SHP77 (cell line): Measurements from ENCODE around the gene ZNF100.
"Not testable (repeated sequence)": the region's sequence is repeated elsewhere in the genome, so short reads cannot be mapped to it uniquely, and the experiment has no call there.

Experiments
- DNase-seq, 2 experiments: peaks; one replicate each; lab custom pipeline; 2025; lab: John Stamatoyannopoulos, UW

ZNF100 gene

GRCh38 chr19:21767065-21767800 lies at the start of gene ZNF100:
Gene ZNF100 (minus strand): TSS chr19:21767579. CDS start chr19:21767429, 150 bp downstream.
- DNase-seq, result peak; percentile 84 to 91

GRCh38 chr19:21812448-21812847 lies 45.1 kb upstream of the ZNF100 start:
- DNase-seq, result no peak

DNA sequence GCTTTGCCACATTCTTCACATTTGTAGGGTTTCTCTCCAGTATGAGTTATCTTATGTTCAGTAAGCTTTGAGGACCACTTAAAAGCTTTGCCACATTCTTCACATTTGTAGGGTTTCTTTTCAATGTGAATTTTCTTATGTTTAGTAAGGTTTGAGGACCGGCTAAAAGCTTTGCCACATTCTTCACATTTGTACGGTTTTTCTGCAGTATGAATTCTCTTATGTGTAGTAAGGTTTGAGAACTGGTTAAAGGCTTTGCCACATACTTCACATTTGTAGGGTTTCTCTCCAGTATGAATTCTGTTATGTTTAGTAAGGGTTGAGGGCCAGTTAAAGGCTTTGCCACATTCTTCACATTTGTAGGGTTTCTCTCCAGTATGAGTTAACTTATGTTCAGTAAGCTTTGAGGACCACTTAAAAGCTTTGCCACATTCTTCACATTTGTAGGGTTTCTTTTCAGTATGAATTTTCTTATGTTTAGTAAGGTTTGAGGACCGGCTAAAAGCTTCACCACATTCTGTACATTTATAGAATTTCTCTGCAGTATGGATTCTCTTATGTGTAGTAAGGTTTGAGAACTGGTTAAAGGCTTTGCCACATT lies 41.1 kb upstream of the ZNF100 start:
- DNase-seq, result not testable (repeated sequence)

DNA sequence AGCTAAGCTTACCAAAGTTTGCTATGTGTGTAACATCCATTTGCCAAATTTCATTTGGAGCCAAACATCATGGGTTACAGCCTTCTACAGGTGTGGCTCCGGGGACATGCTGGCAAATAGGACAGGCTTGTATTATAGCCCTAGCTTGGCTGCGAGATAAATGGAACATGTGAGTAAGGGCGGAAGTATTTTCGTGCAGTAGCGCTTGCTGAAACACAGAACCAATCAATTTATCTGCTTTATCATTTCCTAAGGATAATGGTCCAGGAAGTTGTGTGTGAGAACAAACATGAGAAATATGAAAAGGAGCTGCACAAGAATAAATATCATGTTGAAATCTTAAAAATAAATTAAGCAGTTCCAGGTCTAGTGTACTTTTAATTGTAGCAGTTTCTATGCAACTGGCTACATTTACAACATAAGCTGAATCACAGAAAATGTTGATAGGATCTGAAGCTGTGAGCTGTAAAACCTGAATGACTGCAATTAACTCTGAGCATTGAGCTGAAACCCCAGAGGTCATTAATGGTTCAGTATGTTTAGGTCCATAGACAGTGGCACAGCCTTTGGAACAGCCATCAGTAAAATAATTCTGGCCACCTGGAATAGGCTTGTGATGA lies 22.2 kb upstream of the ZNF100 start:
- DNase-seq, result no peak

- DNase-seq, result no peak
These were observed 19.6 kb upstream of the ZNF100 start for GRCh38 chr19:21786936-21787335.

DNA sequence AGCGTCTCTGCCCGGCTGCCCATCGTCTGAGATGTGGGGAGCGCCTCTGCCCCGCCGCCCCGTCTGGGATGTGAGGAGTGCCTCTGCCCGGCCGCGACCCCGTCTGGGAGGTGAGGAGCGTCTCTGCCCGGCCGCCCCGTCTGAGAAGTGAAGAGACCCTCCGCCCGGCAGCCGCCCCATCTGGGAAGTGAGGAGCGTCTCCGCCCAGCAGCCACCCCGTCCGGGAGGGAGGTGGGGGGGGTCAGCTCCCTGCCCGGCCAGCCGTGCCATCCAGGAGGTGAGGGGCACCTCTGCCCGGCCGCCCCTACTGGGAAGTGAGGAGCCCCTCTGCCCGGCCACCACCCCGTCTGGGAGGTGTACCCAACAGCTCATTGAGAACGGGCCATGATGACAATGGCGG lies 8.4 kb upstream of the ZNF100 start:
- DNase-seq, result not testable (repeated sequence)

- DNase-seq, result not testable (repeated sequence)
These were observed 694 bp downstream of the ZNF100 start for GRCh38 chr19:21766705-21767064.

DNA sequence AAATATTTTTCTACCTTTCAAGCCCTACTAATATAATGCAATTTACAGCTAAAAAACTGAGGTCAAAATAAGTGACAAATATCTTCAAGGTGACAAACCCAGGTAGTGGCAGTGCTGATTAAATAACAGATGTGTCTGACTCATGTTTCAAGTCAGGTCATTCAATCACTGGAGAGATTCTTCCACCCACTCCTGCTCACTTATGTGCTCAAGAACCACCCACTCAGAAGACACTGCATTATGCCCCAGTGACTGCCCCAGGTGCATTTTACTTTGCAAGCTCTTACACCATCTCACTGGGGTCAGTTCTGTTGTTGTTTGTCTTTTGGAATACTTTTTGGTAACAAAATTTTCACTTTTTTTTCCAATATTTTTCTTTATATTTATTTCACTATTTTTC lies 2.2 kb downstream of the ZNF100 start:
- no peak for DNase-seq

GRCh38 chr19:21761547-21761946 lies 5.8 kb downstream of the ZNF100 start:
- DNase-seq, result not testable (repeated sequence)

GRCh38 chr19:21758296-21758695 lies 9.1 kb downstream of the ZNF100 start:
- DNase-seq, result no peak

DNA sequence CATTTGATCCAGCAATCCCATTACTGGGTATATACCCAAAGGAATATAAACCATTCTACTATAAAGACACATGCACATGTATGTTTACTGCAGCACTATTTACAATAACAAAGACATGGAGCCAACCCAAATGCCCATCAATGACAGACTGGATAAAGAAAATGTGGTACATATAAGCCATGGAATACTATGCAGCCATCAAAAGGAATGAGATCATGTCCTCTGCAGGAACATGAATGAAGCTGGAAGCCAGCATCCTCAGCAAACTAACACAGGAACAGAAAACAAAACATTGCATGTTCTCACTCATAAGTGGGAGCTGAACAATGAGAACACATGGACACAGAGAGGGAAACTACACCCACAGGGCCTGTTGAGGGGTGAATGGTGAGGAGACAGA lies 11.8 kb downstream of the ZNF100 start:
- not testable (repeated sequence) for DNase-seq

DNA sequence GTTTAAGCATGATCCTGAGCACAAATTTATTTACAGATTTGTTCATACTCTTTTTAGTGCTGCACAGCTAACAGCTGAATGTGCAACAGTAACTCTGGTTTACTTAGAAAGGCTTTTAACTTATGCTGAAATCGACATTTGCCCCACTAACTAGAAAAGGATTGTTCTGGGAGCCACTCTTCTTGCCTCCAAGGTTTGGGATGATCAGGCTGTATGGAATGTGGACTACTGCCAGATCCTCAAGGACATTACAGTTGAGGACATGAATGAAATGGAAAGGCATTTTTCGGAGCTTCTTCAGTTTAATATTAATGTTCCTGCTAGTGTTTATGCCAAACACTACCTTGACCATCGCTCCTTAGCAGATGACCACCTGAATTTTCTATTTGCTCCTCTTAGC lies 16.0 kb downstream of the ZNF100 start:
- no peak for DNase-seq

GRCh38 chr19:21750586-21751128 lies 16.7 kb downstream of the ZNF100 start:
- no peak for DNase-seq

GRCh38 chr19:21749090-21749489 lies 18.3 kb downstream of the ZNF100 start:
- DNase-seq, result no peak

DNA sequence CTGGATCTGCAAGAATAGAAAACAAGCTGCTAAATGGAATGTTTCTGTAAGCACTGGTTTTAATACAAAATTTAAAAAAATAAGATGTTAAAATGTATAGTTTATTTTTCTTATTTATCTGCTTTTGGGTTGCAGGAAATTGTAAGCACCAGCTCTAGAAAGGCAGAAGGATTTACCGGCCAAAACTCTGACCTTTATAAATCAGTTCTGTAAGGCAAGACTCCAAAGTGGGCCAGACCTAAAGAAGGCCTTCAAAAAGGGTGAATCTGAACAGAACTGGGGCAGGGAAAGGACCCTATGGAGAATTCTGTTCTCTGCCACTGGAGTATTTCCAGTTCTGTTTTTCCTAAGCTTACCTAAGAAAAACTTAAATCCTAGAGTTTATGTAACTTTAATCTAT lies 19.3 kb downstream of the ZNF100 start:
- DNase-seq, result no peak

GRCh38 chr19:21740559-21740958 lies 26.8 kb downstream of the ZNF100 start:
- no peak for DNase-seq

GRCh38 chr19:21726942-21727747 lies 40.2 kb downstream of the ZNF100 start:
- not testable (repeated sequence) for DNase-seq

DNA sequence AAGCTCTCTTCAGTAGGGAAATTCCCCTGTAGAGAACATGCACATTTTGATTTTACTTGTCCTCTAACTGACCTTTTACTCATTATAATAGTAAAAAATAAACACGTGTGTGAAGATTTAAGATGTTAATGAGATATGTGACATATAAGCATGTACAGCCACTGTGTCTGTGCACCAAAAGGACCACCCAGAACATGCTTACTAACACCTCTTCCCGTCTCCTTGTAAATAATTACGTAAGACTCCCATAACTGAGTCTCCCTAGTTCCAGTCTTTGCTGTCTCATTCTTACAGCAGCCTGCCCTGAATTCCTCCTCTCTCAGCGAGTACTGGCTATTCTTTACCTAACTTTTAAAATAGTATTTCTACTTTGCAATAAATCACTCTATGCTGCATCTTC lies 53.6 kb downstream of the ZNF100 start:
- DNase-seq, result no peak

DNA sequence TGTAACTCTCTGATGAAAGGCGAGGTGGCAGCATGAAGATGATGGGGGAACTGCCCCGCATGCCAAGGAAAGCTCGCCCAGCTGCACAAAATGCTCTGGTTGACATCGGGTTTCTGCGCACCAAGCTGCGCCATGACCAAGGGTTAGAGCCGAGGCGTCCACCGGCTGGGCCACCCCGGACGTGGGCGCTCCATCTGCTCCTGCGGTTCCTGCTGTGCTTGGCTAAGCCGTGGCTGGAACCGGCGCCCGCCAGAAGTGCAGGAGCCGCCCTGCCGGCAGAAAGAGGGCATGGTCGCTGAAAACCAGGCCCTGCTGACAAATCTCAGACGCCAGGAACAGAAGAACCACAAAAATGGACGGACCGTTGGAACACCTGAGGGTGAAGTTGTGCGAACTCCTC lies 57.9 kb downstream of the ZNF100 start:
- DNase-seq, result no peak

GRCh38 chr19:21707878-21708277 lies 59.5 kb downstream of the ZNF100 start:
- not testable (repeated sequence) for DNase-seq

- no peak for DNase-seq
These were observed 60.3 kb downstream of the ZNF100 start for GRCh38 chr19:21707065-21707464.

DNA sequence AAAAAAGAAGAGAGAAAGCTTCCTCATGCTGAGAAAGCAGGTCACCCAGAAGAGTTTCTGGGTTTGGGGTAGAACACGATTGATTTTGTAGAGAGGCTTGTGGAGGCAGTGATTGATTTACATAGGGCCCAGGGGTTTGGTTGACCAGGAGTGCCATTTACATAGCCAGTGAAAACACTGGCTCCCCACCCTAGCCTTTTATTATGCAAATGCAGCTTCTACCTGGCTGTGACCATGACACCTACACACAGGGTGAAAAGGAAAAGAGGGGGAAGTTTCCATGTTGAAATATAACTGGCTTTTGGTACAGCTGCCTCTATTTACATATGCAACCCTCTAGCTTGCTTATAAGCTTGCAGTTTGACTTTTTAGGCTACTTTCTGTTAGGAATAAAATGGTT lies 62.0 kb downstream of the ZNF100 start:
- no peak for DNase-seq
